ENCODE data around the gene PPTC7.
"Not testable (repeated sequence)": the region's sequence is repeated elsewhere in the genome, so short reads cannot be mapped to it uniquely, and the experiment has no call there.

Gene PPTC7

DNA sequence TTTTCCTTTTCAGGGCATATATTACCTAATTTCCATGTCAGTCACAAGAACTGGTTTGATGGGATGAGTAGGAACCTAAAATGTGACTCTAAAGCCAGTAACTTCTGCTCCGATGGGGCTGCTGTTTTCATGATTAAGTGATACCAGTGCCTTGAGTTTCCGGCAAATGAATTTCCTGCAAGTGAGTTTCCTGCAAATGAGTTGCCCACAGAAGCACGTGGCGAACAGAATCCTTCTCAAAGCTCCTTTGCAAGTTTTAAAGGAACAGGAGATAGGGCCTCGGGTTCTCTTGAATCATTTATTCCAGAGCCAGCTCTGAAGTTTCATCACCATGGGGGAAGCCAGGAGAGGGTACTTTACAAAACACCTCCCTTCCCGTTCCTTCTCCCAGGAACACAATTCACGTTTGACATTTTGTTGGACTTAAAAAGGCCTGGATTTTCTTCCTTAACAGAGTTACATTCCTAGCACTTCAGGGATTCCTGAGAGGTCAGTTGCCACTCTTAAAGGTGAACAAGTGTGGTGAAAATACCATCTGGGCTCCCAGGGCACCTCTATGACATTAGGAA lies 2.2 kb upstream of the PPTC7 start:
- no peak for DNase-seq (ENCODE audit: low read depth, low spot score)

DNA sequence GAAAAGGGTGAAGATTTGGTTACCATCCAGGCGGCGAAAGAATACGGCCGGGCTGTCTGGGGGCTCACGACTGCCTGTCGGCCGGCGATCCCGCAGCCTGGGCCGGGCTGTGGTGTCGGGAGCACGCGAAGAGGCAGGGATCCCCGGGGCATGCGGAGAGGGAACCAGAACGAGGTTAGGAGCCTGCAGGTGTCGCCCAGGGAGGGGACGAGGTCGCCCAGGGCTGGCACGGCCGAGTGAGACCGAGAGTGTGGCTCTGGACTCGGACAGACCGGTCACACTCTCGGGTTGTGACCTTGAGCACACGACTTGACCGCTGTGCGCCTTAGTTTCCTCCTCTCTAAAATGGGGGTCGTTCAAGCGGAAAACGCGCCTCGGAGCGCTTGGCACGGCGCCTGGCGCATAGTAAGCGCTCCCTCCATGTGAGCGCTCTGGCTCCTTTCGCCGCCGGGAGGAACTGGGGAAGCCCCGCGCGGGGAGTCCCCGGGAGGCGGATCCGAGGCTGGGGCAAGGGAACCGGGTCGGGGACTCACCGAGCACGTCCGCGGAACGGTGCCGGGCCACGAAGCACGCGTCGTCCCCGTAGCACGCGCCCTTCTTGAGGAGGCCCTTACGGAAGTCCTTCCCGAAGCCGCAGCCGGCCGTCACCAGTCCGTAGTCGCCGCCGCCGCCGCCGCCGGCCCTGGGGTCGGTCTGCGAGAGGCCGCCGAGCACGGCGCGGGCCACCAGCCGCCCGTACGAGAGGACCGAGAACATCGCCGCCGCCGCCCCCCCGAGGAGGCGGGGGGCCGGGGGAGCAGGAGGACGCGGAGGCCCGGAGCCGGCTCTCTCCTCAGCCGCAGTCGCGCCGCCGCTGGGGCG lies 612 bp downstream of the PPTC7 start:
- DNase-seq (ENCODE audit: low read depth, low spot score) = no peak

DNA sequence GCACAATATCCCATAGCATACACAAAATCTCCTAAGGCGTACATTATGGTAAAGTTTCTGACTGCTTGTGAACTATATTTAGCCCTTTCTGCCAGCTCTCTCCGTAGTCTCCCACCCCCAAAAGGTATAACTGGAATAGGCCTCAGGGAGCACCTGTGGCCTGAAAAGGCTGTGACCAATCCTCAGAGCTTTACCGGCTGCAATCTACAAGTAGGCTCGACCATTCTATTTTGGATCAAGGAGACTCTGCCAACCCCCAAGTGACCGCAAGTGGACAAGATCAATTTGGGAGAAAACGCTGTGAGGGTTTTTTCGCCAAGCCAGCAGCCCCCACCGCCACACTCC lies 1.2 kb downstream of the PPTC7 start:
- DNase-seq (ENCODE audit: low read depth, low spot score) = no peak

DNA sequence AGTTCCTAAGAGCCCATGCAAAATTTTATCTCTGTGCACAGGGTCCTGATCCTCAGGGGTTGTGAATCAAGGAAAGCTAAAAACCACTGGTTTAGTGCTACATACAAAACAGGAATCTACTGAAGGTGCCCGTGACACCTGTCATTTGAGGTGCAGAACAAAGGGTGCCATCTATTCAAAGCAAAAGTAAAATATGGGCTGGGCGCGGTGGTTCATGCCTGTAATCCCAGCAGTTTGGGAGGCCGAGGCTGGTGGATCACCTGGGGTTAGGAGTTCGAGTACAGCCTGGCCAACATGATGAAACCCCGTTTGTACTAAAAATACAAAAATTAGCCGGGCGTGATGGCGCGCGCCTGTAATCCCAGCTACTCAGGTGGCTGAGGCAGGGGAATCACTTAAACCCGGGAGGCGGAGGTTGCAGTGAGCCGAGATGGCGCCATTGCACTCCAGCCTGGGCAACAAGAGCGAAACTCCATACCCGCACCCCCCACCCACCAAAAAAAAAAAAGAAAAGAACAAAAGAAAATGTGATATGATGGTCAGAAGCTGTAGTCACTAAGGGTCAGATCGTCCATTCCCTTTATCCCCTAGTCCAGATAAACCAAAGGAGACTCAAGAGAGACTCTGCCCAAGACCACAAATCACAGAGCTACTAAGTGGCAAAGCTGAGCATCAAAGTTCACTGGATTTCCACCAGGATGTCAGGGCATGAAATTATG lies 3.4 kb downstream of the PPTC7 start:
- no peak for DNase-seq (ENCODE audit: low read depth, low spot score)

DNA sequence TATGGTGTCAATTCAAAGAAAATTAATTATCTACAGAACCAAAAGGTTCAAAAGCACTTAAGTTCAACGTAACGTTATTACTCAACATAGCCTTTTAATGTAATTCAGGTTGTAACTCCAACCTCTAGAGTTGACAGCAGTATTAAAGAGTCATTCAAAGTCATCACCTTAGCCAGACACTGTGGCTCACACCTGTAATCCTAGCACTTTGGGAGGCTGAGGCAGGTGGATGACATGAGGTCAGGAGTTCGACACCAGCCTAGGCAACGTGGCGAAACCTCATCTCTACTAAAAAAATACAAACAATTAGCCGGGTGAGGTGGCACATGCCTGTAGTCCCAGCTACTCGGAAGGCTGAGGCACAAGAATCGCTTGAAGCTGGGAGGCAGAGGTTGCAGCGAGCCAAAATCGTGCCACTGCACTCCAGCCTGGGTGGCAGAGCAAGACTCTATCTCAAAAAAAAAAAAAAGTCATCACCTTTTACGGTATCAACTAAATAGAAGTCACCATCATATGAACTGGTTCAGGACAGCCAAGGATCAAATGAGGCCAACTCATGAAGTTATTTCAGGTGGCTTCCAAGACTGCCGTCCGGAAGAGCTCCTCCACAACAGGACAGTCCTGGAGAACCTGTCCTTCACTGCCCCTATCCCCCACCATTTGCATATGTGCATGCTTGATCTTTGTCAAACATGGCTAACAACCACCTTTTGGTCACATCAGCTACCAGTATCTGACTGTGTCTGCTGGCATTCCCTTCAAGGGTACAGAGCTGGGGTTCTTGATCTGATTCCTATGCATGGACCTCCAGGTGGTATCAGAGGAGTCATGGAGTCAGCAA lies 4.2 kb downstream of the PPTC7 start:
- no peak for DNase-seq (ENCODE audit: low read depth, low spot score)

DNA sequence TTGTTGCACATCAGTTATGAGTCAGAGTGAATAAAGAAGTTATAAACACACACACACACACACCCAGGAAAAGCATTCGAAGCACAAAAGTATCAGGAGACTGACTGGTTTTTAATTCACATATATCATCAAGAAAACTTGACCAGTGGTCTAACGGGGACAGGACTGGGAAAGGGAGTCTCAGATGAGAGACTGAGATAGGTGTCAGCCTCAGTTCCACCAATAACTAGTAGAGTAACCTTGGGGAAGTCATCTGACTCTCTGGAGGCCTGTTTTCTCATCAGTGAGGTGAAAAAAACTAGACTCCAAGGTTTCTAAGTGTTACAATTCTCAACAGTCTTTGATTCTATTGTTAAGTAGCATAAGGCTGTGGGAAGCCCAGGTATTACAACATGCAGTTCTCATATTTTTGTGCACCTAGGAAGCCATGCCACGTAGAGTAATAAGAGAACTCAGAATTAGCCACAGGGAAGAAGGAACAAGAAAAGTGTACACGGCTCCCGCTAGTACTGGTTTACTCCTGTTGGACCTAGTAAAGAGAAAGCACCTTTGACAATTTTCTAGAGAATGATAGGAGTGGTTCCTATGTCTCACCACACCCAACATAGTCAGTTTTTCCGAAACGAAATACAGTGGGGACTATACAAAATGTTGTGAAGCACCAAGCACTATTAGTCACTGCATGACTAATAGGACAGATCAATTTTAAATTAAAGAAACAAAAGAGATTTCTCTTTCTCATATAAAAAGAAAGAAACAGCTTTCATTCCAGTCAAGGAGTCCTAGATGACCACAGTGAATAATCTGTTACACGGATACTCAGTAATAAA lies 5.0 kb downstream of the PPTC7 start:
- DNase-seq (ENCODE audit: low read depth, low spot score) = no peak

DNA sequence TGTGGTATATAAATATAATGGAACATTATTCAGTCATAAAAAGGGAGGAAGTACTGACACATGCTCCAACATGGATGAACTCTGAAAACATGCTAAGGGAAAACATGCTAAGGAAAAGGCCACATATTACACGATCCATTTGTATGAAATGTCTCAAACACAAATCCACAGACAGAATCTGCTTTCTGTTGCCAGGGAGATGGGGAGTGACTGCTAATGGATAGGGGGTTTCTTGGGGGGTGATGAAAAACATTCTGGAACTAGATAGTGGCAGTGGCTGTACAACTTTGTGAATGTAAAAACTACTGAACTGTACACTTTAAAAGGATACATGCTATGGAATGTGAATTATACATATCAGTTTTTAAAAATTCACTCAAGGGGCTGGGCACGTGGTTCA lies 6.6 kb downstream of the PPTC7 start:
- DNase-seq (ENCODE audit: low read depth, low spot score) = no peak

DNA sequence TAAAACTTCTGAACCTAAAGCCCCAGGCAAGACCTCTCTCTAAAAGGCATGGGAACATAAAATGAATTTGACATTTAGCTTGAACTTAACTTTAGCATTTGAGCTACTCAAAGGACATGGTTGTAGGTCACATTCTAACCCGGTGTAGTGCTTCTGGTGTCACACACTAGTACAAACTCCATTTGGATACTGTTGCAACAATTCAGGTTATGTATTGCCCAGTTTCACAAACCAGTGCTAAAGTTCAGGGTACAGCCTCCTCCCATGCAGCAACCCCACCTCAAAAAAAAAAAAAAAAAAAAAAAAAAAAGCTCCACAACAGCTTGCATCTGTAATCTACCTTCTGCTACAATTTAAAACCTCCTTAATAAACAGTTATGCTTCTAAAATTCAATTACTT lies 7.8 kb downstream of the PPTC7 start:
- no peak for DNase-seq (ENCODE audit: low read depth, low spot score)

DNA sequence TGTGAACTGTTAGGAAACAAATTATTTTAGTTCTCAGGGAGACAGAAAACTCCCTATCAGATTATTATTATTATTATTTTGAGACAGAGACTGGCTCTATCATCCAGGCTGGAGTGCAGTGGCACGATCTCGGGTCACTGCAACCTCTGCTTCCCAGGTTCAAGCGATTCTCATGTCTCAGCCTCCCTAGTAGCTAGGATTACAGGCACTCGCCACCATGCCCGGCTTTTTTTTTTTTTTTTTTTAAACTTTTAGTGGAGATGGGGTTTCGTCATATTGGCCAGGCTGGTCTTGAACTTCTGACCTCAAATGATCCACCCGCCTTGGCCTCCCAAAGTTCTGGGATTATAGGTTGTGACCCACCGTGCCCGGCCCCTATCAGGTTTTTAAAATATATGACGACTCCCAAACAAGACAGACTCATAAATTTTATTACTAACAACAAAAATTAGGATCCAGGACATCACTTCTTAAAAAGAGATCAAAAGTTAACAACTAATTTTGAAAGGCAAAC lies 8.3 kb downstream of the PPTC7 start:
- not testable (repeated sequence) for DNase-seq (ENCODE audit: low read depth, low spot score)

DNA sequence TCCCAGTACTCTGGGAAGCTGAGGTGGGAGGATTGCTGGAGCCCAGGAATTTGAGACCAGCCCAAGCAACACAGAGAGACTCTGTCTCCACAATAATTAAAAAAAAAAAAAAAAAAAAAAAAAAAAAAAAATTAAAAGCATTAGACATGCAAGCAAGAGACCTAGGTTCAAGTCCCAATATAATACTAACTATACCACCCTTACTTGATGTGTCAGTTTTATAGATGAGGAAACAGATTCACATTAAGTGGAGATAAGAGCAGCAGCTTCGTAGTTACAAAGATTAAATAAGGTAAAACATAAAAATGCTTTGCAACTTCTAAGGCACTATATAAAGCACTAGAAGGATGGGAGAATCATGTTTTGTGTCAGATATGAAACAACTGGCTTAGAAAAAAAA lies 9.1 kb downstream of the PPTC7 start:
- no peak for DNase-seq (ENCODE audit: low read depth, low spot score)

DNA sequence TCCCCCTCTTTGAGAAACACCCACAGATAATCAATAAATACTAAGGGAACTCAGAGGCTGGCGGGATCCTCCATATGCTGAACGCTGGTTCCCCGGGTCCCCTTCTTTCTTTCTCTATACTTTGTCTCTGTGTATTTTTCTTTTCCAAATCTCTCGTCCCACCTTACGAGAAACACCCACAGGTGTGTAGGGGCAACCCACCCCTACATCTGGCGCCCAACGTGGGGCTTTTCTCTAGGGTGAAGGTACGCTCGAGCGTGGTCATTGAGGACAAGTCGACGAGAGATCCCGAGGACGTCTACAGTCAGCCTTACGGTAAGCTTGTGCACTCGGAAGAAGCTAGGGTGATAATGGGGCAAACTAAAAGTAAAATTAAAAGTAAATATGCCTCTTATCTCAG lies 12.3 kb downstream of the PPTC7 start:
- not testable (repeated sequence) for DNase-seq (ENCODE audit: low read depth, low spot score)

DNA sequence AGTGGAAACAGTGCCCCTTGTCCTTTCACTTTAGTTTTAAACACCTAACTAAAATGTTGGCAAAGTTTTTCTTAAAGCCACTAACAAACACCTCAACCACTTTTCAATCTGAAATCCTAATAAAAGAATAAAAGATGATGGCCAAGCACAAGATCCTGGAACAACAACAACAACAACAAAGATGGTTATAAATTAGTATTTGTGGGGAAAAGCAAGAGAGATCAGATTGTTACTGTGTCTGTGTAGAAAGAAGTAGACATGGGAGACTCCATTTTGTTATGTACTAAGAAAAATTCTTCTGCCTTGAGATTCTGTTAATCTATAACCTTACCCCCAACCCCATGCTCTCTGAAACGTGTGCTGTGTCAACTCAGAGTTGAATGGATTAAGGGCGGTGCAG lies 13.3 kb downstream of the PPTC7 start:
- DNase-seq (ENCODE audit: low read depth, low spot score) = not testable (repeated sequence)

DNA sequence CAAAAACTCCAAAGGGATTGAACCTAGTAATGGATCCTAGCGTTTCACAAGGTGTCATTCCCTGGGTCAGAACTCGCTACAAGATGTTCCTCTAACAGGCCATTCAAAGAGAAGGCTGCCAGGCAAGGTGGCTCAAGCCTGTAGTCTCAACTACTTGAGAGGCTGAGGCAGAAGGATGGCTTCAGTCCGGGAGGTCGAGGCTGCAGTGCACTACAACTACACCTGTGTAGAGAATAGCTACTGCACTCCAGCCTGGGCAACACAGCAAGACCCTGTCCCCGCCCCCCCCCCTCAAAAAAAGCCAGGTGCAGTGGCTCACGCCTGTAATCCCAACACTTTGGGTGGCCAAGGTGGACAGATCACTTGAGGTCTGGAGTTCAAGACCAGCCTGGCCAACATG lies 14.4 kb downstream of the PPTC7 start:
- DNase-seq (ENCODE audit: low read depth, low spot score) = no peak

DNA sequence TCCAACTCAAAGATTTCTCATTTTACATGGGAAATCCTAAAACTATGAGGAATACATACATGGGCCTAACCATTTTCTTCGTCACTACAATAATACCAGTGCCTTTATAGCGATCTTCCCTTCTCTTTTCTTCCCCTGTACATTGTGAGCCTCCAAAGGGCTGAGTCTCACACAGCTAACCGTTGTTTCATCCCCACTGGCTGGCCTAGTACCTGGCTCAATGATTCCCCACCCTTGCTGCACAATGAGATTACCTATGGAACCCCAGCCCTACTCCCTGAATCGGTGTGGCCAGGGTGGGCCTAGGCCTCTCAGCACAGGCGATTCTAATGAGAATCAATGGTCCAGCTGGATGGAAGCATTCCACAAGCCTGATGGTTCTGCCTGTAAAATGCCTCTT lies 16.1 kb downstream of the PPTC7 start:
- no peak for DNase-seq (ENCODE audit: low read depth, low spot score)

DNA sequence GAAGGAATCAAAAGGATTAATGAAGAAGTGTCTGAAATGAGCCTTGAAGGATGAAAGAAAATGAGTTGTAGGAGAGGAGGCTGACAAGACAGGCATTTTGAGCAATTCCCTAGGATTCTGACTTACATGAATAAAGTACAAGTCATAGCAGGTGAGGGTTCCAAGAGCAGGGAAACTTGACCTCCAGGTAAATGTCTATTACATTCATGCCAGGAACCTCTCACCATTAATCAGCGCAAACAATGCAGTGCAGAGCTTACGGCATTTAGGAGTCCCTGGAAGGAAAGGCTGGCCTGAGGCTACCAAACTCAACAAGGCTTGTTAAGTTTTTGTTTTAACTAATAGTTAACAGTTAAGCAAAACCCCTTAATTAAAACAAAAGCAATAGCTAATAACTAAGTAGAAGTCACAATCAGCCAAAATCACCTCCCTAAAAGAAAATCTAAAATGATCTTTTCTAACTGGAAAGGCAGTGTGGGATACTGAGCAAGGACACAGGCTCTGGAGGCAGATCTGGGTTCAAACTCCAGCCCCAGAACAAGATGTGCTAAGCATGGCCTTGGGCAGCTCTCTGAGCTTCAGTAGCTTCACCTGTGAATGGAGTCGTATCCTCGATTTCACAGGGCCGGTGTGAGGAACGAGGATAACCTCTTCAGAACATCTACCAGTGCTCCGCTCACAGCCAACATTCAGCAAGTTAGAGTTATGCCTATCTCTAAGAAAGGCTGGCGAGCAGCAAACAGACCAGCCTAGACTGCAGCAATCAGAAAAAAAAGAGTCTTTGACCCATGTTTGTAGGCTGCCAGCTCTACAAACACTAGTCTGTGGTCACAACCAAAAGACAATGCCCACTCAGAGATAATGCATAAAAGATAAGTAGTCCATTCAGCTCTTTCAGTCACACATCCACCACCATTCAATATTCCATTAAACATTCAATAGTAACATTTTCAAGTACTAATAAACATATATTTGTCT lies 16.9 kb downstream of the PPTC7 start:
- no peak for DNase-seq (ENCODE audit: low read depth, low spot score)

DNA sequence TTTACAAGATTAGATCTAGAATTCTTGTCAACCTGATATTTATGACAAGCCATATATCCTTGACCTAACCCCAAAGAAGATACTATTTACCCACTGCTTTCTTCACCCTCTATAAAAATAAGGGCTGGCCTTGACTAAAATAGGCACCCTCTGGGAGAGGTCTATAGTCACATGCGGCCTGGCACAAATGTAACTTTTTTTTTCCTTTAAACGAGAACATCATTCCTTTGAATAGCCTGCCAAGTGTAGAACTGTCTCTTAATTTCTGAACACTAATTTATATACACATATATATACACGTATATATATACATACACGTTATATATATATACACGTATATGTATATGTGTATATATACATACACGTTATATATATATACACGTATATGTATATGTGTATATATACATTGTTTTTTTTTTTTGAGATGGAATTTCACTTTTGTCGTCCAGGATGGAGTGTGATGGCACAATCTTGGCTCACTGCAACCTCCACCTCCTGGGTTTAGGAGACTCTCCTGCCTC lies 18.6 kb downstream of the PPTC7 start:
- no peak for DNase-seq (ENCODE audit: low read depth, low spot score)

DNA sequence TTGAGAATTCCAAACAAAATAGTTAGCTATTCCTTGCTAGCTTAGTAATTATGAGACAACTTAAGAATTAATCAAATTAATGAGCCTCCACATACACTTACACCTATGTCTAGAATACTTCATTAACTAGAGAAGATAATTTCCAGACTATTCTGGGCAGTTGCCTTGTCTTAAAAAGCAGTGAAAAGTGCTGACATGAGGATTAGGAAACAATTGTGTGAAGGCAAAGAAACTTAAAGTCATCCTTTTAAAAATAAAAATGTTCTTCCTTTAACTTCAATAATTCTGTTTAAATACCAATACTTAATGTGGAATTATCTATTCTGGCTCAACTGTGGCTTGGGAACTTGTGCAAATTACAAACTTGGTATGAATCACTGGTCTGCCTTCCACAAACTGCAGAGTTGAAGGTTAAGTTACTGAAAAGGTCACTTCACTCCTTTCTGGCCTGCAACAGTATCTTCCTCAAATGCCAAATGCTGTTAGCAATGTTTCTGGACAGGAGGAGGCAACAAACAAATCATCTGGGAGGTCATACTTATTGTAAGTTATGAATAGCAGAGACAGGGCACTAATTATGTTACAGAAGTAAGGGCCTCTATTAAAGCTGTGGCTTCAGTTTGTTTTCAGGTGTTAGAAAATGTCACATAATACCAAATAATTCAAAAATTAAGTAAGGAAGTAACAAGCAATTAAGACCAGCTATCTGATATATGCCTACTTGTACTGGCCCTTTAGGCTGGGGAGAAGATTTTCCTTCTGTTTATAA lies 19.2 kb downstream of the PPTC7 start:
- no peak for DNase-seq (ENCODE audit: low read depth, low spot score)

DNA sequence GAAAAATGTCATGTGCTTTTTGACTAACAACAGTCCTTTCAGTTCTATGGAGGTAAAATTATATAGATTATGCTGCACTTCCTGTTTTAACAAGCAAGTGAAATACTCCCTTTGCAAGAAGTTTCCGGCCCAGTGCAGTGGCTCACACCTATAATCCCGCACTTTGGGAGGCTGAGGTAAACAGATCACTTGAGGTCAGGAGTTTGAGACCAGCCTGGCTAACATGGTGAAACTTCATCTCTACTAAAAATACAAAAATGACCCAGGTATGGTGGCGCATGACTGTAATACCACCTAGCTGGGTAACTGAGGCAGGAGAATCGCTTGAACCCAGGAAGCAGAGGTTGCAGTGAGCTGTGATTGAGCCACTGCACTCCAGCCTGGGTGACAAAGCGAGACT lies 20.7 kb downstream of the PPTC7 start:
- not testable (repeated sequence) for DNase-seq (ENCODE audit: low read depth, low spot score)
